Activated T-helper 17 cell treated with anti-CD3 and anti-CD28 coated beads, Interleukin-2, amount 50 U/mL, for 72 hours (primary cell): ENCODE data around the gene SLC39A10. TPM values are rescaled to one million over a fixed set of nuclear protein-coding genes. Genes with fewer than 3 reads are reported as not detected.
"Not testable (repeated sequence)": the region's sequence is repeated elsewhere in the genome, so short reads cannot be mapped to it uniquely, and the experiment has no call there.

Experiments
- ATAC-seq: fragments of 150-1000 bp; cut with Tn5 transposase; replicated peaks from 2 replicates; pipeline ENCODE4 v1.10.0; 2021; ENCODE audit warnings: mild to moderate bottlenecking, moderate library complexity
- H3K27ac Mint-ChIP-seq: one replicate; pipeline ENCODE4 v1.8.0; 2022; ENCODE audit warnings: mixed read lengths
- H3K27me3 Mint-ChIP-seq: one replicate; pipeline ENCODE4 v1.8.0; 2022; ENCODE audit warnings: mixed read lengths
- H3K36me3 Mint-ChIP-seq: one replicate; pipeline ENCODE4 v1.8.0; 2022; ENCODE audit warnings: low read depth, mild to moderate bottlenecking, mixed read lengths
- H3K4me1 Mint-ChIP-seq: one replicate; pipeline ENCODE4 v1.8.0; 2022; ENCODE audit warnings: mixed read lengths
- H3K4me3 Mint-ChIP-seq: one replicate; pipeline ENCODE4 v1.8.0; 2022; ENCODE audit warnings: mild to moderate bottlenecking, mixed read lengths
- H3K9me3 Mint-ChIP-seq: one replicate; pipeline ENCODE4 v1.8.0; 2022; ENCODE audit warnings: mixed read lengths
- total RNA-seq, 2 donors: library from RNA; stranded (reverse); gene quantifications; one replicate each; pipeline ENCODE4 v1.2.3, GENCODE V29; 2022

Gene SLC39A10
- total RNA-seq, 2 donors from 2014 or later: 62.2 to 102 TPM

GRCh38 chr2:195675783-195676427, 18.9 kb downstream of the SLC39A10 start:
- Mint-ChIP-seq H3K27ac (no peak overlapping the region), H3K4me1 (peaks cover 18% of the 10 kb centered on the region), H3K27me3 (no peaks in the 10 kb centered on the region), H3K36me3 (peaks cover 84% of the 10 kb centered on the region), H3K9me3 (peaks cover 3% of the 10 kb centered on the region), H3K4me3 (no peak overlapping the region)
- ATAC-seq: peak; percentile 63

- Mint-ChIP-seq H3K27ac (peak overlapping the region; percentile 73), H3K4me3 (no peak overlapping the region), H3K27me3 (no peaks in the 10 kb centered on the region), H3K36me3 (peaks cover 88% of the 10 kb centered on the region), H3K4me1 (peaks cover 18% of the 10 kb centered on the region), H3K9me3 (peaks cover 3% of the 10 kb centered on the region)
- ATAC-seq: no peak
Measured at GRCh38 chr2:195677290-195677689, 20.3 kb downstream of the SLC39A10 start.

GRCh38 chr2:195677884-195678283, 20.9 kb downstream of the SLC39A10 start:
- Mint-ChIP-seq H3K4me3 (no peak overlapping the region), H3K4me1 (peaks cover 18% of the 10 kb centered on the region), H3K9me3 (peaks cover 3% of the 10 kb centered on the region), H3K27ac (no peak overlapping the region), H3K27me3 (no peaks in the 10 kb centered on the region), H3K36me3 (peaks cover 88% of the 10 kb centered on the region)
- peak; percentile 62 for ATAC-seq

GRCh38 chr2:195682077-195682476, 25.1 kb downstream of the SLC39A10 start:
- ATAC-seq: no peak
- H3K36me3 Mint-ChIP-seq: peaks cover 97% of the 10 kb centered on the region
- no peak overlapping the region for H3K27ac Mint-ChIP-seq
- H3K27me3 Mint-ChIP-seq: no peaks in the 10 kb centered on the region
- H3K4me3 Mint-ChIP-seq: no peak overlapping the region
- H3K9me3 Mint-ChIP-seq: peaks cover 3% of the 10 kb centered on the region
- peaks cover 28% of the 10 kb centered on the region for H3K4me1 Mint-ChIP-seq

- H3K27me3 Mint-ChIP-seq: no peaks in the 10 kb centered on the region
- peaks cover 20% of the 10 kb centered on the region for H3K4me1 Mint-ChIP-seq
- no peak overlapping the region for H3K27ac Mint-ChIP-seq
- no peak for ATAC-seq
- H3K4me3 Mint-ChIP-seq: no peak overlapping the region
- peaks cover 3% of the 10 kb centered on the region for H3K9me3 Mint-ChIP-seq
- peaks cover 94% of the 10 kb centered on the region for H3K36me3 Mint-ChIP-seq
Measured at GRCh38 chr2:195683174-195683573, 26.1 kb downstream of the SLC39A10 start.

GRCh38 chr2:195686564-195686963, 29.5 kb downstream of the SLC39A10 start:
- H3K36me3 Mint-ChIP-seq: peaks cover 93% of the 10 kb centered on the region
- peaks cover 15% of the 10 kb centered on the region for H3K4me1 Mint-ChIP-seq
- peaks cover 3% of the 10 kb centered on the region for H3K9me3 Mint-ChIP-seq
- H3K4me3 Mint-ChIP-seq: no peak overlapping the region
- H3K27ac Mint-ChIP-seq: peak overlapping the region; percentile 38
- H3K27me3 Mint-ChIP-seq: no peaks in the 10 kb centered on the region
- ATAC-seq: no peak

- no peak for ATAC-seq
- H3K4me1 Mint-ChIP-seq: peaks cover 25% of the 10 kb centered on the region
- H3K27ac Mint-ChIP-seq: no peak overlapping the region
- peaks cover 93% of the 10 kb centered on the region for H3K36me3 Mint-ChIP-seq
- no peaks in the 10 kb centered on the region for H3K27me3 Mint-ChIP-seq
- no peak overlapping the region for H3K4me3 Mint-ChIP-seq
- peaks cover 7% of the 10 kb centered on the region for H3K9me3 Mint-ChIP-seq
Measured at GRCh38 chr2:195687320-195688086, 30.5 kb downstream of the SLC39A10 start.

GRCh38 chr2:195692531-195692930, 35.5 kb downstream of the SLC39A10 start:
- H3K9me3 Mint-ChIP-seq, H3K27ac Mint-ChIP-seq, H3K27me3 Mint-ChIP-seq: not testable (repeated sequence)
- H3K4me3 Mint-ChIP-seq: peak overlapping the region; percentile 36
- peaks cover 25% of the 10 kb centered on the region for H3K4me1 Mint-ChIP-seq
- H3K36me3 Mint-ChIP-seq: peaks cover 90% of the 10 kb centered on the region
- ATAC-seq: peak; percentile 55

- peaks cover 94% of the 10 kb centered on the region for H3K36me3 Mint-ChIP-seq
- H3K4me3 Mint-ChIP-seq: no peak overlapping the region
- no peak for ATAC-seq
- H3K27me3 Mint-ChIP-seq: no peaks in the 10 kb centered on the region
- H3K4me1 Mint-ChIP-seq: peaks cover 30% of the 10 kb centered on the region
- H3K27ac Mint-ChIP-seq: no peak overlapping the region
- peaks cover 7% of the 10 kb centered on the region for H3K9me3 Mint-ChIP-seq
Measured at GRCh38 chr2:195694553-195694952, 37.5 kb downstream of the SLC39A10 start.

- Mint-ChIP-seq H3K9me3 (peaks cover 11% of the 10 kb centered on the region), H3K27me3 (no peaks in the 10 kb centered on the region), H3K4me1 (peaks cover 30% of the 10 kb centered on the region), H3K36me3 (peaks cover 94% of the 10 kb centered on the region), H3K27ac (no peak overlapping the region), H3K4me3 (no peak overlapping the region)
- no peak for ATAC-seq
Measured at GRCh38 chr2:195695002-195695631, 38.1 kb downstream of the SLC39A10 start.

GRCh38 chr2:195696012-195696411, 39.0 kb downstream of the SLC39A10 start:
- peaks cover 11% of the 10 kb centered on the region for H3K9me3 Mint-ChIP-seq
- H3K4me1 Mint-ChIP-seq: peaks cover 30% of the 10 kb centered on the region
- peaks cover 94% of the 10 kb centered on the region for H3K36me3 Mint-ChIP-seq
- no peaks in the 10 kb centered on the region for H3K27me3 Mint-ChIP-seq
- ATAC-seq: no peak
- H3K27ac Mint-ChIP-seq: no peak overlapping the region
- H3K4me3 Mint-ChIP-seq: no peak overlapping the region

- H3K4me3 Mint-ChIP-seq: no peak overlapping the region
- peaks cover 94% of the 10 kb centered on the region for H3K36me3 Mint-ChIP-seq
- H3K9me3 Mint-ChIP-seq: peaks cover 5% of the 10 kb centered on the region
- ATAC-seq: no peak
- no peak overlapping the region for H3K27ac Mint-ChIP-seq
- peaks cover 15% of the 10 kb centered on the region for H3K4me1 Mint-ChIP-seq
- no peaks in the 10 kb centered on the region for H3K27me3 Mint-ChIP-seq
Measured at GRCh38 chr2:195697681-195698220, 40.7 kb downstream of the SLC39A10 start.

GRCh38 chr2:195700480-195700879, 43.5 kb downstream of the SLC39A10 start:
- no peak overlapping the region for H3K4me3 Mint-ChIP-seq
- H3K27ac Mint-ChIP-seq: no peak overlapping the region
- H3K36me3 Mint-ChIP-seq: peaks cover 88% of the 10 kb centered on the region
- no peaks in the 10 kb centered on the region for H3K27me3 Mint-ChIP-seq
- H3K4me1 Mint-ChIP-seq: peaks cover 5% of the 10 kb centered on the region
- H3K9me3 Mint-ChIP-seq: peaks cover 5% of the 10 kb centered on the region
- ATAC-seq: no peak

- Mint-ChIP-seq H3K4me3 (no peak overlapping the region), H3K4me1 (no peaks in the 10 kb centered on the region), H3K27ac (no peak overlapping the region), H3K27me3 (no peaks in the 10 kb centered on the region), H3K9me3 (no peaks in the 10 kb centered on the region), H3K36me3 (peaks cover 92% of the 10 kb centered on the region)
- no peak for ATAC-seq
Measured at GRCh38 chr2:195706161-195706900, 49.3 kb downstream of the SLC39A10 start.
